Central memory CD8-positive, alpha-beta T cell (primary cell): ENCODE measurements around the gene AURKA.

Experiments
- ATAC-seq: fragments of 150-1000 bp; cut with Tn5 transposase; replicated peaks from 2 replicates; pipeline ENCODE4 v1.10.0; 2022; ENCODE audit warnings: mild to moderate bottlenecking, moderate FRiP score, moderate number of reproducible peaks; ENCODE audit not compliant: poor library complexity, severe bottlenecking; ENCODE audit errors: extremely low read depth
- DNase-seq, 2 donors: peaks; one replicate each; pipeline ENCODE4 v3.0.0; 2021; ENCODE audit warnings: low spot score in 2 of 2
- H3K27ac Mint-ChIP-seq: one replicate; pipeline ENCODE4 v1.8.0; 2022; ENCODE audit warnings: low read depth, mild to moderate bottlenecking, moderate library complexity, mixed read lengths
- H3K27me3 Mint-ChIP-seq: one replicate; pipeline ENCODE4 v1.8.0; 2022; ENCODE audit warnings: mixed read lengths
- H3K36me3 Mint-ChIP-seq: one replicate; pipeline ENCODE4 v1.8.0; 2022; ENCODE audit warnings: mild to moderate bottlenecking, moderate library complexity, mixed read lengths; ENCODE audit not compliant: insufficient read depth
- H3K4me1 Mint-ChIP-seq: one replicate; pipeline ENCODE4 v1.8.0; 2022; ENCODE audit warnings: mixed read lengths
- H3K4me3 Mint-ChIP-seq: one replicate; pipeline ENCODE4 v1.8.0; 2022; ENCODE audit warnings: mild to moderate bottlenecking, moderate library complexity, mixed read lengths
- H3K9me3 Mint-ChIP-seq: one replicate; pipeline ENCODE4 v1.8.0; 2022; ENCODE audit warnings: mixed read lengths

The AURKA gene

DNA sequence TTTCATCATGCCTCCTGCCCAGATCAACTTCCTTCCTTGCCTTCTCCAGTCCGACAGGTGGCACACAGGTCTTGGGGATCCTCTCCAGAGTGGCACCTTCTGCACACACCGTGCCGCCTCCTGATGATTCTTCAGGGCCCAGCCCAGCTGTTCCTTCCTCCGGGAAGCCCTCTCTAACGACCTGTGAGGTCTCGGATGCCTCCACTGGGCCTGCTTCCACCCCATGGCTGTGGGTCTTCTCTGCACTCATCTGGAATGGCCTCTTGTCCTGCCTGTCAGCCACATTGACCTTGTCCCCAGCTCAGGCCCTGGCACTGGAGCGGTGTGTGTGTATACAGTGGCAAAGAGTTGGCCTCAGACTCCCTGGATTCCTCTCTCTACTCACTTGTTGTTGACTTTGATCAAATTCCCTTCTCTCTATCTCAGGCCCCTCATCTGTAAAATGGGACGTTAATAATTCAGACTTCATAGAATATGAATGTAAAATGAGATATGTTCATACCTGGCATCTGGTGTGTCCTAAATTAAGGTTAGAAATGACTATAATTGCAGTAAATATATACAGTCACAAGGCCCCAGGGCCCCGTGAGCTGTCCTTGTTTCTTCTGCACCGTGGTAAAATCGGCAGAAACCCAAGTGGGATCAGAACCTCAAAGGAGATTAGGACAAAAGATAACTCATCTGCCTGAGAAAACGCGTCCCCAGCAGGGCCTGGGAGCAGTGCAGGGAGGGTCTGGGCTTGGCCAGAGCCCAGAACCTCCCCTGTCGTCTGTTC is 31.7 kb downstream of the AURKA start:
- ATAC-seq (no peak), DNase-seq (no peak)

DNA sequence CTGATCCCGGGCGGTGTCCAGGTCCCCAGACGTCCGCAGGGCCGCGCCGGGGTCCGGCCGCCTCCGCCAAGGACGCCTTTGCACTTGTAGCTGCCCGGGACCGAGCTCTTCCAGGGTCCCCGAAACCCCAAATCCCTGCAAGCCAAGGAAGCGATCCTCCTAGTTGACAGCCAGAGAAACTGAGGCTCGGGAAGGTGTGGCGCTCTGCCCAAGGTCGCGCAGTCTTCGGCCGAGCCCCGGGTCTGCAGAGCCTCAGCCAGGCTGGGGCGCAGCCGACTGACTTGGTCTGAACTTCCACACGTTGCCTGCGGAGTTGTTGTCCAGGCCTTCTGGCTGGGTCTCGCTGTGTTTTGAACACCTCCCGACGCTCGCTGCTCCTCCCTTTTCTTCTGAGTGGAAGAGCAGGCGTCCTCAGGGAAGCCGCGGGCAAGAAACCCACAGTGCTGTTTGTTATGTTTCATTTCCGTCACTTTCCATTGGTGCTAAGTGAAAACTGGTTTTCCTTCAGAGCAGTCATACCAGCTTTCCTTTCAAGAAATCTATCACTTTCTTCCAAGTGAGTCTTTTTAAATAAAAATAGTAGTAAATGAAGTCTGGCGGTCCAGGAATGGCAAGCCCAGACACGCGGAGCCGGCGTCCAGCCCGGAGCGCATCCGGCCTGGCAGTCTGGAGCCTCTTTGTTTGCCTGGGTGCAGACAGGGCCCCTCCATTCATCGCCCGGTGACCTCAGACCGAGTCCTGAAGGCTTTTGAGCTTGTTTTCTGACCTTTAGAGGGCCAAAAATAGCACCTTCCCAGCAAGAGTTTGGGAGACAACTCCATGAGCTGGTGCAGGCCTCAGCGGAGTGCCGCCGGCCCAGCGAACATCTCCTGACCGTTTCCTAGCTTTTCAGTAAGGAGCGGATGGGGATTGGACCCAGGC is 32.5 kb downstream of the AURKA start:
- Mint-ChIP-seq H3K4me1 (peaks cover 9% of the 10 kb centered on the region), H3K36me3 (peaks cover 2% of the 10 kb centered on the region), H3K4me3 (peak overlapping the region; percentile 87), H3K27me3 (no peaks in the 10 kb centered on the region), H3K27ac (peak overlapping the region; percentile 86), H3K9me3 (no peaks in the 10 kb centered on the region)
- no peak for DNase-seq
- peak; percentile 30 for ATAC-seq

More for the DNA sequence above, 31.7 kb downstream of the AURKA start:
- no peaks in the 10 kb centered on the region for H3K27me3 Mint-ChIP-seq
- peaks cover 9% of the 10 kb centered on the region for H3K4me1 Mint-ChIP-seq
- peak overlapping the region; percentile 87 for H3K4me3 Mint-ChIP-seq
- peaks cover 2% of the 10 kb centered on the region for H3K36me3 Mint-ChIP-seq
- peak overlapping the region; percentile 86 for H3K27ac Mint-ChIP-seq
- H3K9me3 Mint-ChIP-seq, result no peaks in the 10 kb centered on the region

DNA sequence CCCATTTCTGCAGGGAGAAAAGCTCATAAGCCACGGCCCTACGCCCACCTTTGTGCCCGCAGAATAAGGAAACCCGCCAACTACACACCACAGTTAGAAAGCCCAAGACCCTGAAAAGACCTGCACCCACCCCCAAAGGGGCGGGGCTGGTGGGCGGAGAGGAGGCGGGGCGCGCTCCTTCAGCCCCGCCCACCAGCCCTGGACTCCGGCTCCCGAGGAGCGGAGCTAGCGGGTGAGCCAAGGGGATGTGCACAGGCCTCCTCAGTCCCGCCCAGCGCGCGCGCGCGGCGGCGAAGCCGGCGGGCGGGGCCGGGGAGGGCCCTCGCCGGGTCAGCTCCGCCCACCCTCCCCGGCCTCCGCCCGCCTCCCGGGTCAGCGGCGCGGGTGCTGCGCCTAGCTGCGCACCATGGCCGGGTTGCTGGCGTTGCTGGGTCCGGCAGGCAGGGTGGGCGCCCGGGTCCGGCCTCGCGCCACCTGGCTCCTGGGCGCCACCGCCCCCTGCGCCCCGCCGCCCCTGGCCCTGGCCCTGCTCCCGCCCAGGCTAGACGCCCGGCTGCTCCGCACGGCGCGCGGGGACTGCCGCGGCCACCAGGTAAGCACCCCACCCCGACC is 33.3 kb downstream of the AURKA start, which contains the start of gene FAM210B:
FAM210B (plus strand) TSS at position 375 of the 612 bp plus-strand sequence; CDS start at position 407, 32 bp downstream.
- Mint-ChIP-seq H3K27ac (peak within 1 kb of the TSS; percentile 86), H3K27me3 (no peaks in the 10 kb centered on the region), H3K36me3 (peaks cover 2% of the 10 kb centered on the region), H3K4me3 (peak within 1 kb of the TSS; percentile 87), H3K9me3 (no peaks in the 10 kb centered on the region), H3K4me1 (peaks cover 9% of the 10 kb centered on the region)
- peak; percentile 45 to 58 for DNase-seq
- peak; percentile 97 for ATAC-seq

DNA sequence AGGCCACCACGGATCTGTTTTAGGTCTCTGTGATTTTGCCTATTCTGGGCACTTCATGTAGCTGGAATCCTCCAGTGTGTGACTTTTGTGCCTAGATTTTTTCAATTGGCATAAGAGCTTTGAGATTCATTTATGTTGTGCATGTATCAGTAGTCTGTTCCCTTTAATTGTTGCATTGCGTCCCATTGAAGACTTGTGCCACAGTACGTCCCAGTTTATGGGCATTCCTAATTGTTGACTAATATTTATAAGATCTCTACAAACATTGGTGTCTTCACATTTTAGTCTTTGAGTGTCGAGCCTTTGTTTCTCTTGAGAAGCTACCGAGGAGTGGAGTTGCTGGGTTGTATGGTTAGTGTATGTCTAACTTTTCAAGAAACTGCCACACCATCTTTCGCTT is 33.9 kb downstream of the AURKA start:
- peaks cover 2% of the 10 kb centered on the region for H3K36me3 Mint-ChIP-seq
- no peaks in the 10 kb centered on the region for H3K27me3 Mint-ChIP-seq
- no peak for DNase-seq
- peaks cover 9% of the 10 kb centered on the region for H3K4me1 Mint-ChIP-seq
- no peak for ATAC-seq
- H3K4me3 Mint-ChIP-seq, result peak overlapping the region; percentile 63
- H3K9me3 Mint-ChIP-seq, result no peaks in the 10 kb centered on the region
- H3K27ac Mint-ChIP-seq, result no peak overlapping the region

DNA sequence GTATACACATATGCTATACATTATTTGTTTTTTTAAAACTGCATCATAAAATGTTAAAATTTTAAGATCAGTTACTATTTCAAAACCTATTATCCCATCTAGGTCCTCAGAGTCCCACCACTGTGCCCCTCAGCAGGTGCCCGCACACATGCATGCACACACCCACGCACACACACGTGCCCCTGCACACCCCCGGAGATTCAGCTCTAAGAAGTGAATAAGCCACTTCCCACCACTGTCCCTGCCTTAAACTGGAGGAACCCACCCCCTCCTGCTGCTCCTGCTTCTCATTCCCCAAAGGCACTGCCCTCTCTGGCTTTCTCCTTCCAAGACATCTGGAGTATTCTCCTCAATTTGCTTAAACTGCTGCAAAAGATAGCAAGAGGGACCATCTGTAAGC is 38.7 kb downstream of the AURKA start:
- DNase-seq, result no peak
- H3K27ac Mint-ChIP-seq, result no peak overlapping the region
- no peaks in the 10 kb centered on the region for H3K9me3 Mint-ChIP-seq
- peaks cover 19% of the 10 kb centered on the region for H3K27me3 Mint-ChIP-seq
- ATAC-seq, result no peak
- no peaks in the 10 kb centered on the region for H3K4me1 Mint-ChIP-seq
- H3K36me3 Mint-ChIP-seq, result no peaks in the 10 kb centered on the region
- no peak overlapping the region for H3K4me3 Mint-ChIP-seq

DNA sequence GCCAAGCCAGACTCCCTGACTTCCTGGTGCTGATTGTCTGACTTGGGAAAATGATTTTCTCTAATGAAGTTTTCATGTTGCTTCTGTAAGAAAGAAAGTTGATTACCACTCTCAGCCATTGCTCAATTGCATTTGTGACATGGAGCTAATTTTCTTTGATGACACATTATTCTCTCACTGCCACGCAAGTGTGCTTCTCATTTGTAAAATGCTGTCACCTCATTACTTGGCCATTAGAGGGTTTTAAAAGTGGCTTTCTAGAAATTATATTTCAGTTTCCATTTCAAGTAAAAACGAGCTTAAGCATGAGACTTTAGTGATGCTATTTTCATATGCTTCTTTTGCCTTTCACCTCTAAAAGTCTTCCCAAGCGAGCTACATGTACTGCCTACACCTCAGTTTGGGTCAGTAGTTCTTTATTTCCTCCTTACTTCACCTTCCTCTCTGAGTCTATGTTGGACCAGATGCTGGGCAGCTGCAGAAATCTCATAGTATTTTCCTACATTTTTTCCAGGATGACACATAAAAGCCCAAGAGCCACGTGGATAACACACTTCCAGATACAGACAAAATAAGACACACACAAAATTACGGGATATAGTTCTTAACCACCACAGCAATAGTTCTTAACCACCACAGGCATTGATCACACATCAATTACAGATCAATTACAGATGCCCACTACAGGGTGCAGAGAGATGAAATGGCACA is 39.5 kb downstream of the AURKA start:
- Mint-ChIP-seq H3K9me3 (no peaks in the 10 kb centered on the region), H3K4me3 (no peak overlapping the region), H3K4me1 (no peaks in the 10 kb centered on the region), H3K27ac (no peak overlapping the region), H3K36me3 (no peaks in the 10 kb centered on the region), H3K27me3 (peaks cover 27% of the 10 kb centered on the region)
- no peak for DNase-seq
- ATAC-seq, result no peak

DNA sequence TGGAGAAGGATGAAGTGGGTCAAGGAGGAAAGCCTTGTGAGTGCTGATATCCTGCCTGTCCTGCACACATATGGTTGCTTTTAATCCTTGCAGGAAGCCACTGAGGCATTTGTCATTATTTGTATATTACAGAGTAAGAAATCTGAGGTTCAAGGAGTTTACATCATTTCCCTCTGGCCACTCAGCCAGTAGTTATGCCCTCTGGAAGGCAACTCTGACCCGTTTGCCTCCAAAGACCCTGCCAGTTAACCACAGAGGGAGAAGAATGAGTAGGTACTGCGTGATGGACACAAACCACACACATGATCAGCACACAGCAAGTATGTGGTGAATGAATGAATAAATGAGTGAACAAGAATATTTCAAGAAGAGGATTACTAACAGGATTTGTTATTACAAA is 41.2 kb downstream of the AURKA start:
- no peak for ATAC-seq
- Mint-ChIP-seq H3K27me3 (peaks cover 39% of the 10 kb centered on the region), H3K4me1 (no peaks in the 10 kb centered on the region), H3K9me3 (no peaks in the 10 kb centered on the region), H3K36me3 (no peaks in the 10 kb centered on the region), H3K27ac (no peak overlapping the region), H3K4me3 (no peak overlapping the region)
- no peak for DNase-seq

DNA sequence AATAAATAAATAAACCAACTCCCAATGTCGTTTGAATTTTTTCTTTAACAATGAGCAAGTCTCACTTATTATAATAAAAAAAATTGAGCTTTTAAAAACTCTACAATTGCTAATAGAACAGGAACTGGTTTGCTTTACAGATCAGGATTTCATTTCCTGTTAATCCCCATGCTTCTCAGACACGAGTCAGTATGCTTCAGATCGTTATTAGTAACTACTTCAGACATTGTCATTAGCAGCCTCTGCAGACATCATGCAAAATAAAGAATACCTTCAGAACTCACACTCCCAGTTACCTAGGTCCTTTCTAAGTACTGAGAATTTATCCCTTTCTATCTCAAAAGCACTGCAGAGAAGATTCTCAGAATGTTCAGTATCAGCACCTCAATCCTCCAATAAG is 43.3 kb downstream of the AURKA start:
- Mint-ChIP-seq H3K27ac (no peak overlapping the region), H3K4me1 (peaks cover under 1% of the 10 kb centered on the region), H3K9me3 (no peaks in the 10 kb centered on the region), H3K36me3 (no peaks in the 10 kb centered on the region), H3K27me3 (peaks cover 60% of the 10 kb centered on the region), H3K4me3 (no peak overlapping the region)
- no peak for ATAC-seq
- DNase-seq, result no peak

DNA sequence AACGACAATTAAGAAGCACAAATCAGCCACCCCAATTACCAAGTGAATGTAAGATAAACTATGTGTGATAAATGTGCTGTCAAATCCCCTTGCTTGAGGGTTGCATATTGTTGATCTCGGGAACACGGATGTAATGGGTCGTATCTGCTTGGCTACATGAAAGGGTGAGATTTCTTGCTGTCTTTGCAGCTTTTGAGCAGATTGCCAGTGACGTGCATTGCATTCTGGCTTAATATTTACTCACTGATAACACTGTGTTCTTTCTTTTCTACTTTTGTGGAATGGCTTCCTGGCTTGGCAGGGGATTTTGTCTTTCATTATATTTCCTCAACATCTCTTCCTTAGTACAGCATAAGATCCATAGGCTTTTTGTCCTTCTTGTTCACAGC is 43.7 kb downstream of the AURKA start:
- peaks cover 5% of the 10 kb centered on the region for H3K4me1 Mint-ChIP-seq
- H3K27me3 Mint-ChIP-seq, result peaks cover 64% of the 10 kb centered on the region

DNA sequence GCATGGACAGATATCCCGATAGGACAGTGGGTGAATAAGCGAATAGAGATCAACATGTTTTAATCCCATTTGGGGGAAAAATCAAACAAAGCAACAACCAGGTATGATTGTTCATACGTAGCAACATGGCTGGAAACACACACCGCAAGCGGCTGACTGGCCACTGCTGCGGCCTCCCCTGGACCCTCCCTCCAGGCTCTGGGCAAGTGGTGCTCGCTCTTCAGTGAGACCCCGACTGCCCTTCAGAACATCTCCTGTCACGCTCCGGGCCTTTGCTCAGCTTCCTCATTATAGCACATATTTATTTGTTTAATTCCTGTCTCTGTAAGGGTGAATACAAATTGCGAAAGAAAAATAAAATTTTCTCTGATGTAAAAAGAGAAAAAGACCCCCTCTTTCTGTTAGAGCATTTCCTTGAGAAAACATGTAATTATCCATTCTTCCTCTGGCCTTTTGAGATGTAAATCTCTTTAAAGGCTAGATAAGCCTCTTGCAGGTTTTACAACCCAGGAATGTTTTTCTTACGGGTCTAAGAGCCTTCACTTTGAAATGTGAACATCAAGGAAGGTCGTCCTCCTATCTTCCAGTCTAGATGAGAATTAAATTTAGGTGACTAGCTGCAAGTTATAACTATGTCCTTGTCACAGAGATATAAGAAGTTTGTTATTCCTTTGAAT is 44.2 kb downstream of the AURKA start:
- no peak for DNase-seq
- H3K9me3 Mint-ChIP-seq, result no peaks in the 10 kb centered on the region
- H3K36me3 Mint-ChIP-seq, result no peaks in the 10 kb centered on the region
- H3K27ac Mint-ChIP-seq, result no peak overlapping the region
- peaks cover 69% of the 10 kb centered on the region for H3K27me3 Mint-ChIP-seq
- ATAC-seq, result no peak
- no peak overlapping the region for H3K4me3 Mint-ChIP-seq
- peaks cover 5% of the 10 kb centered on the region for H3K4me1 Mint-ChIP-seq

More for the DNA sequence above, 43.7 kb downstream of the AURKA start:
- no peak for ATAC-seq
- no peak overlapping the region for H3K4me3 Mint-ChIP-seq
- no peaks in the 10 kb centered on the region for H3K9me3 Mint-ChIP-seq
- no peak overlapping the region for H3K27ac Mint-ChIP-seq
- no peaks in the 10 kb centered on the region for H3K36me3 Mint-ChIP-seq
- no peak for DNase-seq

DNA sequence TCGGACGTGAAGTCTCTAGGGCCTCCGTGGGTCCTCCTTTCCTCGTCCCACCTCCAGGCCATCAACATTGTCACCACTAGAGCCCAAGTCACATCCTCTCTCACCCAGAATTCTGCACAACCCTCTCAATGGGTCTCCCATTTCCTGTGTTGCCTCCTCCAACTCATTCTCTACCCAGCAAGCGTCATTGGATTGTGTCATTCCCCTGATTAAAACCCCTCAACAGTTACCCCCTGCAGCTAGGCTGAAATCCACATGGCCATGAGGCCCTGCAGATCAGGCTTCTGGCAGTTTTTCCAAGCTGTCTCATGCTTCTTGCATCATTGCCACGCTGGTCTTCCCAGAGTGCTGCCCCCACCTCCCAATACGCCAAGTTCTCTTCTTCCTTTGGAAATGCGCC is 46.1 kb downstream of the AURKA start:
- Mint-ChIP-seq H3K27me3 (peaks cover 74% of the 10 kb centered on the region), H3K4me1 (peaks cover 5% of the 10 kb centered on the region), H3K27ac (no peak overlapping the region), H3K36me3 (no peaks in the 10 kb centered on the region), H3K4me3 (no peak overlapping the region), H3K9me3 (no peaks in the 10 kb centered on the region)
- DNase-seq (no peak), ATAC-seq (no peak)
